ENCODE measurements around the gene ARHGAP24.

ARHGAP24 gene

DNA sequence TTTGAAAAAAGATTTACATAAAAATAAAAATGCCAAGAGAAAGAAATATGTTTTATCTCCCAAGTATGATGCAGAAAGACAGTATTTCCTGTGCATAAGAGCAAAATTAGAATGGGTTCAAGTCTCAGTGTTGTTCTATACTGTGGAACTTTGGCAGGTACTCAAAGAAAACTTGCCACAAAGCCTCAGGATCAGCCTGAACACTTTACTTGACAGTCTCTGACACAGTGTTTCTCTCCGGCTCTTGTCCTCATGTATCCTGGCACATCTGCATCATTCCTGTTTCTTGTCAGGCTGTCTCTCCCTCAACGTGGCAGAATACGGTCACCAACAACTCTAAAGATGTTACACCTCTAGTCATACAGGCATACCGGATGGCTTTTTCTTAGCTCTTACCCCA is 273.7 kb downstream of the ARHGAP24 start:
- DNase-seq, result no peak

DNA sequence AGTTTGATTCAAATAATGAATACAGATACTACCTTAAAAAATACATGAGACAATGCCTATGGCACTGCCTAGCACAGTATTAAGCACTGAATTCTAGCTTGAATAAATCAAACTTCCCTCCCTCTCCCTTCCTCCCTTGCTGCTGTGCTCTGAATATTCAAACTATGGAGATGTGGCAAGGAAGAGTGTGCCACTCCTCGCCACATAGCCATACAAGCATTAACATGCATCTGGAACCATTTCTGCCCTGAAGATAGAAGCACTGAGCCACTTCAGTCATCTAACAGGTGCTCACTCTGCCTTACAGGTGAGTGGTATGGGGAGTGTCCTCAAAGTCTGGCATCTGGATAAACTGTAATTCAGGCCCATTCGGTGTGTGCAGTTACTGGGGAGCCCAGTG is 276.9 kb downstream of the ARHGAP24 start:
- DNase-seq, result no peak

DNA sequence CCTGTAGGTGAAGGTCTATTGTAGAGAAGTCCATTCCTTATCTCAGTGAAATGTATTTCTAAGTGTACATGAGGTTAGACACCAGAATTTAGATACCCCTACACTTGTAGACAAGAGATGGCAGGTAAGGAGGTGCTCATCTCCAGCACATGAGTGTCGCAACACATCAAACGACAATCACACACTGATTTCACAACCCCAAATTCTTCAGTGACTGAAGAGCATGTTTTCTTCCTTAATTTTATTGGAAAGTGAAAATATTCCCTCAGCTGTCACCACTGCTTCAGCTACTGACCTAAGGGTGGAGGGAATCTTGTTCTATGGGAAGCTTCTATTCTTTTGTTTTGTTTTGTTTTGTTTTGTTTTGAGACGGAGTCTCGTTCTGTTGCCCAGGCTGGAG is 280.3 kb downstream of the ARHGAP24 start:
- no peak for DNase-seq

DNA sequence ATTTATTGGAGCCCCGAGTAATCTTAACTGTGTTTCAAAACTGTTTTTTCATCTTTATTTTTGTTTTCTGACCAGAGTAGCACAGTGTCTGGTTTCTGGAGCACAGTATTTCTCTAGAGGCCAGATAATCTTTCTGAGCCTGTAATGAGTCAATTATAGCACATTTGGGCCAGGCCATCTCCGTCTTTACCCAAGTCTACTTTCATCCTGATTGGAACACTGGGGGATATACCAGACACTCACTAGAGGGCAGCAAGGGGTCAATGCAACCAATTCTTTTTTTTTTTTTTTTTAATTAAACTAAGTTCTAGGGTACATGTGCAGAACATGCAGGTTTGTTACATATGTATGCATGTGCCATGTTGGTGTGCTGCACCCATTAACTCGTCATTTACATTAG is 282.0 kb downstream of the ARHGAP24 start:
- no peak for DNase-seq

DNA sequence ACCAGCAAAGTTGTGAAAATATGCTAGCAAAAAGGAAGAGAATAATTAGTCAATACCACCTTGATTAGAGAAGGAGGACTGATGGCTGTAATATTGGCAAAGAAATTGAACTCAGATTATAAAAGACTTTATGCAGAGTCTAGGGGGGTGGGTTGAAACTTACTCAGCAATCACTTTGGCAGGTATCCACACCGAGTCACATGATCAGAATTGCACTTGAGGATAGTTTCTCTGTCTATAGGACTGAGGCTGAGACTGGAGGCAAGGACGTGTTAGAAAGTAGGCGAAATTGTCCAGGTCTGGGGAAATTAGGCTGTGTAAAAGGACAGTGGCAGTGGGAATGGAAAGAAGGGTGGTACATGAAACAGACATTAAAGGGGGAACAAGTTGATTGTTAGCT is 284.4 kb downstream of the ARHGAP24 start:
- DNase-seq, result no peak

DNA sequence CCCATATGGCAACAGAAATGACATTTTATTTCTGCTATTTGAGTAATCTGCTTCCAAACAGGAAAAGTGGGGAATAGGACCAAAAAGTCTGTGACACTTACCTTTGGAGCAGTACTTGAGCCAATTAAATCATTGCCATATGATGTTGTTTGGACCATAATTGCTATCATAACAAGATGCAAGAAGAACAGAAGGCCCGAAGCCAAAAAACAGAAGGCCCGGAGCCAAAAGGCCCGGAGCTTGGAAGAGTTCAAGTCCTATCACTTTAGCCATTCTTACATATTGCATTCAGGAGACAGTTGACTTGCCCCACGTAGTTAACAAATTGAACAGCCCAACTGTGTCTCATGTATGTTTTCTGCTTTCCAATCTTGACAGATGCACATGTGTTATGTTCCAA is 285.6 kb downstream of the ARHGAP24 start:
- DNase-seq, result no peak

DNA sequence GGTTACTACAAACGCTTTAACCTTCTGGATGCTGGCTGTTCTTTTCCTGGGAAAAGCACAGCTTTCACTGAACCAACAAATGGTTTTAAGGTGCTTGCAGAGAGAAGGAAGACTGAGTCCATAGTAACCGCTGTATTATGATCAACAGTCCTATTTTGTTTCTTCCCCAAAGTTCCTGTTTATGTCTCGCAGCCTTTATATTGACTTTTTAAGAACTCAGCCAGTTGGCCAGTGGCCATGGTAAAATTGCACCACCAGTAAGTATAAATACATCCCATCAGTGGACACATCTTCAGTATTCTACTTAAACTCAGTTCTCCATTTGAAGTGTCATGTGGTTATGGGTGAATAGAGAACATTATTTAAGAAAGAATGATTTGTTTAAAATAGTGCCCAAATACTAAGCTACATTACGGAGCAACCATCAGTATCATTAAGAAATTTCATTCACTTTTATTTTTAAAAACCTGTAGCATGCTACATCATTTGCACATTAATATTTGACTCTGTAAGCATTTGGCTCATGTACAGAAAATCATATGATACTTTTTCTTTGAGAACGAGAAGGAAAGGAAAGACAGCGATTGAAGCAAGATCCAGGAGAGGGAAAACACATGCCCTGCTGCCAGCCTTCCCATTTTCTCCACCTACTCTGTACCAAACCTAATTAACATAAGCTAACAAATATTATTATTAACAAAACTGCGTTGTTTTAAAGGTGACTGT is 287.0 kb downstream of the ARHGAP24 start:
- no peak for DNase-seq

DNA sequence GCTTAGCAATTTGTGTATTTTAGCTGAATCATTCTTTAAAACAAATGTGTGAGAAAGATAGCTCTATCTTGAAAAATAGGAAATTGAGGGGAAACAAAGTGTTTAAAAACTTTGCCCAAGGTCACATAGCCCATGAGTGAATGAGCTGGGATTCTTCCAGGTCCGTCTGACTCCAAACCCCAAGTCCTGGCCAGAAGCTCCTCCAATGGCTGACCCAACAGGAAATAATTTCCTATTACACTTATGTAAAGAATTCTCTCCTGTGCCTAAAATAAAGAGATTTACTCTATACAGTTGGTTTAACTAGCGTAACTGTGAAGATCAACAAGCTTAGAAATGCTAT is 287.6 kb downstream of the ARHGAP24 start:
- DNase-seq, result no peak

DNA sequence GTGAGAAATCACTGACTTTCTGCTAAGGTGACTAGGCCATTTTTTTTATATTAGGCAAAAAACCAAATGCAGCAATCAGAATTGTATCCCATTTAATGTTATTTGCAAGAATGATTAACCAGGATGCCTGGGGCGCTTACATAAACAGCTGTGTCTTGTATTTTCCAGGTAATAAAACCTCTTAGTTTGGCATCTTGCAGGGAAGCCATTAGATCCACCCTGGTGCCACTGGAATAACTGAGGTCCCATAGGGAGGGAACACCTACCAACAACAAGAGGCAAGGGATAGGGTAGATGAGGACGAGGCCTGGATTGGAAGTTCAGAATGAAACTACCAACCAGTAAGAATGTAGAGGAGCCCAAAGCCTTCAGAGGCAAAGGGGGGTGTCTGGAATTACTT is 288.3 kb downstream of the ARHGAP24 start:
- no peak for DNase-seq

DNA sequence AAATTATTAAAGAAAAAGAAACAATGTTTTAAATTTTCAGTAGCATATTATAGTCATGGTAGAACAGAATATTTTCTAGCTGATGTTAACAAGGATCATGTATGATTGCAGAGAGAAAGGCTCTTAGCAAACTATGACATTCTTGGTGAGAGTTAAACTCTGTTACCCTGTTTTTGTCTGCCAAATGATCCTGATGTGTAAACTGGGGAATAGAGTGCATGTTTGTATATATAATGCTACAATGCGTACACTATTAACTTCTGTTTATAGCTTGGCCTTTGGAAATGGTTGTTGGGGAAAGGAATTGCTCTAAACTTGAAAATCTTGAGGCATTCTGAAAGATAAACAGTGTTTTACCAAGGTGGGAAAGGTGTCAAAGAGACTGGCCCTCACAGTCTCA is 292.7 kb downstream of the ARHGAP24 start:
- DNase-seq, result no peak

DNA sequence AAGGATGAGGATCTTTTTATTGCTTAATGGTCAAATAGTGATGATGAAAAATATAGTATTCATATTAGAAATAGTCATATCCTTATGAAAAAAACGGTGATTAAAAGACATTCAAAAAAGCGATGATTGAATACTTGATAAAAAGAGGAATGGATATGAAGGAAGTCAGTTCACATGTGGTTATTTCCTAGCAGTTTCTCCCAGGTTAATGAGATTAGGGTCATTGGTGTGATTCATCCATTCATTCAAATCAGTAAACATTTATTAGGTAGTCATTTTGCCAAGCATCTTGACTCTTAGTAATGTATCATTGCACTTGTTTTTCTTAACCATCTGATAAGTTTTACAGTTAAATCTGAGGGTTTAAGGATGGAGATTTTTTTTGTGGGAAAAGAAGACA is 294.1 kb downstream of the ARHGAP24 start:
- no peak for DNase-seq

DNA sequence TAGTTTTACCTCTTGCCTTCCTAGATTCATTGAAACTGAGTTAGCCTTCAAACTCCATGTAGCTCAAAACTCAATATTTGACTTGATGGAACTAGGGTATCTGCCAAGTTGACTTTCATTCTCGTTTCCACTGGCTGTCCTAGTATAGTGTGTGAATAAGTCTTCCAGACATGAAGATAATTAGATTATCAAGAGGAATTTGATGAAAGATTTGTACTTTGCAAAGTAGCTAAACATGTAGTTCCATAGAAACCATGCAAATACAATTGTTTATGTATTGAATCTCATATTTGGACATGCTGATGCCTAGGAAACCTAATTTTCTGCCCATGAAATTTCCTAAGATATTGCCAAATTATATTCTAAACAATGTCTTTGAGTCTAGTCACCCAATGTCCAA is 297.5 kb downstream of the ARHGAP24 start:
- DNase-seq, result no peak

DNA sequence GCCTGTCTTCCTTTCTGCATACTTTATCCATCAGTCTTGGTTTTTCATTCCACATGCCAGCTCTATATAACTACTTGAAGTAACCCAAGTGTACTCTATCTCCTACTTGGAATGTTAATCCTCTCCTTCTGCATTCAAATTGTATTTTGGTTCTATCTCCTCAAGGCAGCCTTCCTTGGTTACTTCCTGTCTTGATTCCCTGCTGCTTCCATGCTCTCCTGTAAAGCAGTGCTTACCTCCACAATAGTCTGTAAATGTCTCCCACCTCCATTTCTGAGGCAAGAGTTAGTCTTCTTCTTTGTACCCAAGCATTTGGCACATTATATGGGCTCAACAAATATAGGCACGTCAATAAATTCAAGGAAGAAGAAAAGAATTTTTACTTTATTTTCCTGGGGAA is 298.4 kb downstream of the ARHGAP24 start:
- no peak for DNase-seq

DNA sequence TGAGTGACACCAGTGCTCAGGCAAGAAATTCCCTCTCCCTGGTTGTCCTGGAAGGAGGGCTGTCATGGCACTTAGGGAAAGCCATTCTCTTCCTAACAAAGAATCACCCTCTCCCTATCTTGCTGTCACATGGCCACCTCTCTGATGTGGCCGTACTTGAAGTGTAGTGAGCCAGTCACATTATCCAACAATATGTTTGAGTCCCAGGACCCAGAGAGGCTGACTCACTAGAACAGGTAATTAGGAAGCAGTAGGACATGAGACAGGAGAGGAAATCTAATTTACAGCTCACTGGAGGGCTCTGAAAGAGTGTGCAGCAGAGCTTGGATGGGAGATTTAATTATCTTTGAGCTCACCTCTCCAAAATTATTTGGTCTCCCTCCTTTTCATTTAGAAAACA is 299.1 kb downstream of the ARHGAP24 start:
- no peak for DNase-seq

DNA sequence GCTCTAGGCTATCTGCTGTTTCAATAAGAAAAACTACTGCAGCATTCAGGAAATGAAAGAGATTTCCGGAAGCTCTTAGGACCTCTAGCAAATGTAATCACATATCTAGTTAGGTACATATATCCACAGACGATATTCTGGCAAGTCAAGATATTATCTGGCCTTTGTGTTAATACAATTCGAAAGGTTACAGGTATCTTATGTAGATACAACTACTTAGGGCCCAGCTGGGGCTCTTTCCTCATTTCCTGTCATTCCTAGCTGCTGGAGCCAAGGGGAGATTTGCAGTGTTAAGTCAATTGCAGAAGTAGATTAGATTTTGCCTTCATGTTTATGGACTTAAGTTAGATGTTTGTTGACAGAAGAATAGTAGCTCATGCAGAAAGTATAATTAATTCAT is 299.5 kb downstream of the ARHGAP24 start:
- DNase-seq, result no peak

DNA sequence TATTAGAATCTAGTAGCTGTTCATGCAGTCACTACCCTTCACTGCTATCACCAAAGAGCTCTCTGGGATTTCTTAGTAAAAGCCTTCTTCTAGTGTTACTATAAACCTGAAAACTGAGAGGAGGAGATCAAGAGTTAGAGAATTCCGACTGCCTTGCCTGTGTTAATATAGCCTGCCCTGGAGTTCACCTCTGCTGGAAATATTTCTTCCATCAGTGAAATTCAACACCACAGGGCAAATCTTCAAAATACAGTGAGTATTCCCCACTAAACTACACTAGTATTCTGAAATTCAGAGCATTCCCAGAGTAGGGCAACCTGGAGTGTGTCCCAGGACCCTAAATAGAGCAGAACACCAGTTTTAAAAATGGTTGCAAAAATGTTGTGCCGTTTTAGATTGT is 301.1 kb downstream of the ARHGAP24 start:
- DNase-seq, result no peak

DNA sequence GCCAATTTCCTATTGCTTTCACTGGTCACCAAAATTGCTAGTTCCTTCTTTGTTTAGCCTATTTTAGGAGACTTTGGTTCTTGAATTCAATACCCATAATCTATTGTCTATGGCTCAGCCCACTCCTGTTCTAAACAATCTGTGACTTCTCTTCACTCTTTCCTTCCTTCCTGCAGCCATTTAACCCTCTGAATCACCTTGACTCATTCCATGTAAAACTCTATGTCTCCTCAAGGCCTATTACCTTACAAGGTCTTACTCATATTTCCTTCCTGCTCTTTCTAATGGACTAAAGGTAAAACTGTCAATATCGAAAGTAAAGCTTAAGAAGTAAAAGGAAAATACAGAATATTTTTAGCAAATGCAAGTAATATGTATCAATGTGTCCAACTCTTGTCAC is 301.6 kb downstream of the ARHGAP24 start:
- no peak for DNase-seq

DNA sequence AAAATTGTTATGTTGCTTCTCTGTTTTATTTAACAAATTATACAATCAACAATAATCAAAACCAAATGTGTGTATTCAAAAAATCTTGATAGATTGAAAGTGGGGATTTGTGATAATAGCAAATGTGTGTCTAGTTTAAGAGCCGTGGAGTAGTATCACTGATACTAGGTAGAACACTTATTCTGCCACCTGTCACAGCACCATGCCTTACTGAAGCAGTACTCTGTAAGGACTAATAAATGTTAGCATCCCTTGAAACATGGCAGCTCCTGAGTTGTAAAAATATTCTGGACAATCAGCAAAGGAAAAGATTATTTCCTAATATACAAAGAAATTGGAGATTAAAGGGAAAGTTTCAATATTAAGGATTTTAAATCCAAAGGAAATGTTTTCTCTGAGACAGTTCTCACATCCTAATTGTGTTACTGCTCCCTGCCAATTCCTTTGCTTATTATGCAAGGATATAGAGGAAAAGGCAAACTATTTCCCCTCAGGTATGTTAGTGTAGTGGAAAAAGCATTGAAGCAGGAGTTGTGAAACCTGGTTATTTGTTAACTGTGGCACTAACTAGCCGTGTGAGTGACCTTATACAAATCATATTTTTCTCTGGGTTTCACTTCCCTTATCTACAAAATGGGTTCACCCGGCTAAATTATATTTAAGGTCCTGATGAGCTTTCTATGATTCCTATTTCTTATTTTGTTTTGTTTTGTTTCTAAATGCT is 303.1 kb downstream of the ARHGAP24 start:
- DNase-seq, result no peak

DNA sequence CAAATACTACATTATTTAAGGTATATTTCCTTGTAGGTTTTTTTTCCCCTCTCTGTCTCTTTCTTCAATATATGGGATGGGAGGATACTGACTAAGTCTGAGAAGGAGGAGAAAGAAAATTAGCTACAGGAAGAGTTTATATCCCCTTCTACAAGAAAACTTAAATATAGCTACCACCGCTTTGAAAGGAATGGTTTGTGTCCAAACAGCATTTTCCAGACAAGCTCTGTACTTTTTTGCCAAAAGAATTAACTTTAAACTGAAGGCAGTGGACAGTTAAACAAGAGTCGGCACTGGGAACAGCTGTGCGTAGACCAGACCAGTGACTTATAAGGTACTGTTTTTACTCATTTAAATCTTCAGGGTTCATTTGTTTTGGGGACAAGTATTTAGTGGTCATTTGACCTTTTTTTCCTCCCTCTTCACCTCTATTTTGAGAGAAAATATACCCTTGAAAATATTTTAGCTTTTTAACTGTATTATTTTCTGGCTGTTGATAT is 303.7 kb downstream of the ARHGAP24 start:
- DNase-seq, result no peak

DNA sequence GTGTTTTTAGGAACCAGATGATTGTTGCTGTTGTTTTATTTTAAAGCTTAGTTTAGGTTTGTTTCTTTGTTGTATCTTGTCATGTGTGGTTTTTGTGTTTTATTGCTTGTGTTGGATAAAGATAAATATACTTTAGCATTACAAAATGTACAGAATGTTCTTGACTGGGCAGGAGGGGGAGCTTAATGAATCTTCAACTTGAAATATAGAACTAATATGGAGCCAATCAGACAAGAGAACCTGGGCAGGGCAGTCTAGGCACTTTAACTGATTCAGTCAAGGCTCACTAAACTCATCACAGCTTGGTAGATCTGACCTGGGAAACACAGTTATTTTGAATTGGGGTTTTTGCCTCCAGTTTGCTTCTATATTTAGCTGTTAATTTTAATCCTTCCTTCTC is 304.2 kb downstream of the ARHGAP24 start:
- no peak for DNase-seq

DNA sequence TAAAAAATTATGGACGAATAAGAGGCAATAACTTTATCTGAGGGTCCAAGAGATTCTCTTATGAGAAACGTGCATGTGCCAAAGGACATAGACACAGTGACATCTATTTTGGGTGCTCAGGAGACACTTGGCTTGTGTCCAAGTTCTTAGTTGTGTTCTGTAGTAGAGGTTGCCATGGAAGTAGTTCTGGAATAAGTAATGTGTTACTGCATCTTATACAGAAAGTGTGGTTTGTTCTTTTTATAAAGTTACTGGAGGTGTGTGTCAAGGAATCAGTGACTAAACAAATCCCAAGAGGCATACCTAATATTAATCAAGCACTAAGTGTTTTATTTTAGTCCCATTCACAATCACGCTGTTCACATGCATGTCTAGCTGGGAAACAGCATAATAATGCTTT is 305.7 kb downstream of the ARHGAP24 start:
- no peak for DNase-seq

DNA sequence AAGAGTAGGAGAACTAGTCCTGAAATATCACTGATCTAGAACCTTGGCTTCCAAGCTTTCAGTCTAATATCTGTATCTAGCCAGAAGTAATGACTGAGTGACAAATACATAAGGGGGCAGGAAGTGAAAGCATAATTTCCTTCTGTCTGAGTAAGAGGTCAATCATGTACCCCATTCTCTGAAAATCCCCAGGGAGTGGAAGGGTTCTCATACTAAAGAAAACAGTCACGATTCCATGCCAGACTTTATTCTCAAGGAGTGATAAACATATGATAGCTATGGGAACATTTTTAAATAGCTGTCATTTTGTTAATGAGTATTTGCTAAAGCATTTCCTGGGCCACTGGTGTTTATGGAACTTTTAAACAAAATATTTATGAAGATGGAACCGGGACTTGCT is 308.5 kb downstream of the ARHGAP24 start:
- no peak for DNase-seq

DNA sequence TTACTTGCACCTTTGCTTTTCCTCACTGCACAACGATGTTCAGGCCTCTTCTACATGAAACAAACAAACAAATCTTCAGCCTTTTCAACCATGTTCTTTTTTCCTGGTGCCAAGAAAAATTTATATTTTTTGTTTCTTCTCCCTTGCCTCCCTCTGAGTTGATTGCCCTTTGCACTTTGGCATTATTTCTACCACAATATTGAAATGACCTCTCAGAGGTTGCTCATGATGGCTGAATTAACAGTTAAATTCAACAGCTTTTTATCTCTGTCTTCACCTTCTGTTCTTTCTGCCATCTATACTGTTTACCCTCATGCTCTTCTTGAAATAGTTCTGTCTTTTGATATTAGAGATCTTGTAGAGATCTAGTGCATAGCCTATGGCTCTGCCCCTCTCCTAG is 308.9 kb downstream of the ARHGAP24 start:
- DNase-seq, result no peak

DNA sequence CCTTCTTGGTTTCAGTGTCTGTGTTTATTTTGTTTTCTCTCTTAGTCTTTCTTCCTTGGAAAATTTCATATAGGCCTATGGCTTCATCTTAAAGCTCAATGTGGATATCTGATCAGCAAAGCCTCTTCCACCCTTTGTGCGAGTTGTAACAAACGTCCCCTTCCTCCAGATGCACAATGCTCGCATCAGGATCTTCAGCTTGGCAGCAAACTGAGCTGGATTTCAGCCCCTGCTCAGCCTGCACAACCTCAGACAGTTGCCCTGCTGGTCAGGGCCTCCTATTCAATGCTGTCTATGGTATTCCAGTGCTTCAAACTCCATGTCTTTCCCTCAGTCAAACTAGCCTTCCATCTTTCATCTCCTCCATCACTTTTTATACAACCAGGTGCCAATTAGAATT is 309.4 kb downstream of the ARHGAP24 start:
- DNase-seq, result no peak

DNA sequence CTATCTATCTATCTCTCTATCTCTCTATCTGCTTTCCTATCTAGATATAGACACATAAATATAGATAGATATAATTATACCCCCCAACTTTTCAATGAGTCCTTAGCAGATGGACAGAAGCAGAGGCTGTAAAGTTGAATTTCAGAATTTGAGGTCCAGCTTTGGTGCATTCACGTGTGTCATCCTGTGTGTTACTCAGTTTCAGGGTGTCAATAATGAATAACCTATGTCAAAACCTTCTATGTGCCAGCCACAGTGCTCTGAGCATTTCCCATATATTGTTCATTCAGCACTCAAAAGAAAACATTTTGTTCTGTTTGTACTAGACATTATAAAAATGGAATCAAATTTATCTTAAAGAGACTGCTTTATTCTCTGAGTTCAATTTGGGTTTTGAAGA is 310.0 kb downstream of the ARHGAP24 start:
- no peak for DNase-seq

All from stimulated activated CD4-positive, alpha-beta T cell treated with anti-CD3 and anti-CD28 coated beads, Interleukin-2, amount 100 ng/mL, for 48 hours (primary cell).